Fibroblast of the aortic adventitia (primary cell): ENCODE data around the gene ALG12. TPM values are rescaled to one million over a fixed set of nuclear protein-coding genes. Genes with fewer than 3 reads are reported as not detected.

Experiments used
- DNase-seq: peaks from one replicate; pipeline ENCODE4 v3.0.0-alpha.2; 2010; ENCODE audit warnings: low read depth
- H3K4me3 ChIP-seq: 2 replicates; pipeline ENCODE4 v1.5.1; 2011; ENCODE audit warnings: low read depth, mild to moderate bottlenecking, control low read depth, low read length, moderate library complexity
- CTCF ChIP-seq: IDR thresholded peaks from 2 replicates; pipeline ENCODE4 v1.5.1; 2011; ENCODE audit warnings: mild to moderate bottlenecking, low read length, control low read depth, inconsistent platforms; ENCODE audit not compliant: insufficient read depth
- total RNA-seq: library from RNA; depleted of rRNA; stranded (reverse); fragments of >200 nt; gene quantifications from 2 replicates; pipeline ENCODE4 v1.2.3, GENCODE V29; 2012; ENCODE audit warnings: low replicate concordance

ALG12 gene
- total RNA-seq, 1 donor, result 19.9 TPM

- no peak overlapping the region for H3K4me3 ChIP-seq
- DNase-seq, result no peak
- no peak for TF ChIP-seq CTCF
Measured at GRCh38 chr22:49927483-49928184, 9.4 kb upstream of the ALG12 start.

- no peak for DNase-seq
- TF ChIP-seq CTCF, result no peak
- no peak overlapping the region for H3K4me3 ChIP-seq
Measured at GRCh38 chr22:49926916-49927315, 8.7 kb upstream of the ALG12 start.

GRCh38 chr22:49925525-49926128, 7.4 kb upstream of the ALG12 start:
- H3K4me3 ChIP-seq, result no peak overlapping the region
- TF ChIP-seq CTCF, result no peak
- DNase-seq, result no peak

GRCh38 chr22:49924113-49924833, 6.0 kb upstream of the ALG12 start:
- DNase-seq, result no peak
- no peak overlapping the region for H3K4me3 ChIP-seq
- TF ChIP-seq CTCF, result no peak

GRCh38 chr22:49923445-49923844, 5.2 kb upstream of the ALG12 start:
- DNase-seq, result no peak
- H3K4me3 ChIP-seq, result no peak overlapping the region
- TF ChIP-seq CTCF, result no peak

GRCh38 chr22:49922926-49923325, 4.7 kb upstream of the ALG12 start:
- H3K4me3 ChIP-seq, result no peak overlapping the region
- no peak for DNase-seq
- TF ChIP-seq CTCF, result no peak
